Right atrium auricular region (tissue), 2 donors: Measurements from ENCODE around the gene PLXDC2. TPM values are rescaled to one million over a fixed set of nuclear protein-coding genes. Genes with fewer than 3 reads are reported as not detected.

Experiments used
- DNase-seq: peaks from one replicate; pipeline ENCODE4 v3.0.0-alpha.2; 2019; ENCODE audit warnings: low spot score
- H3K27ac ChIP-seq, 2 donors: fragments of 200-600 bp; sonication (generic); 1 replicate in 1 of 2; 2 replicates in 1 of 2; pipeline ENCODE4 v1.5.1; 2016 to 2019
- H3K27me3 ChIP-seq, 2 donors: fragments of 200-600 bp; sonication (generic); one replicate each; pipeline versions ENCODE4 v1.5.1 to v1.6.0; 2017 to 2019
- H3K36me3 ChIP-seq: fragments of 200-600 bp; sonication (generic); one replicate; pipeline ENCODE4 v1.5.1; 2016
- H3K4me1 ChIP-seq, 2 donors: fragments of 200-600 bp; sonication (generic); one replicate each; pipeline versions ENCODE4 v1.5.1 to v1.6.0; 2017 to 2019
- H3K4me3 ChIP-seq, 2 donors: fragments of 200-600 bp; sonication (generic); 1 replicate in 1 of 2; 2 replicates in 1 of 2; pipeline ENCODE4 v1.5.1; 2017 to 2019; ENCODE audit warnings: mild to moderate bottlenecking in 1 of 2, moderate library complexity in 1 of 2
- H3K9me3 ChIP-seq, 2 donors: fragments of 200-600 bp; sonication (generic); one replicate each; pipeline ENCODE4 v1.5.1; 2019
- total RNA-seq, 2 donors: library from RNA; depleted of rRNA; stranded (reverse); fragments of >200 nt; gene quantifications; one replicate each; pipeline ENCODE4 v1.1.0, GENCODE V29; 2016
- TF ChIP-seq, protein P1 (sequence below), 2 donors: fragments of 200-600 bp; sonication (generic); IDR thresholded peaks; one replicate each; pipeline ENCODE4 v1.5.1; 2019; ENCODE audit warnings: antibody characterized with exemption in 2 of 2

Gene PLXDC2
- total RNA-seq, 2 donors from 2014 or later, result 24.0 to 43.6 TPM

DNA sequence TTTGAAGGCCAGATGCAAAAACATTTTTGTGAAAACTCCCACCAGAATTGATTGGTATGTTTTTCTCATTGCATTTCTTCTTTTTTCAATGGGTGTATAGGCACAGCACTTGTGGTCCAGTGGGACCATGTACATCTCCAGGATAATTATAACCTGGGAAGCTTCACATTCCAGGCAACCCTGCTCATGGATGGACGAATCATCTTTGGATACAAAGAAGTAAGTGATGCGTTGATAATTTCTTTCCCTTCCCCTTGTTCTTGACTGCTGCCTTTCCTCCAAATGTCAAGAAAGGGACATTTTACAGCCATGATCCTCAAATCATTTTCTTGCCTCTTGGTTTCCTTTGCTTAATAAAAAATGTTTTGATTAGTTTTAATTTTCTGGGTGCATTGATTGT, 331.5 kb downstream of the PLXDC2 start:
- H3K36me3 ChIP-seq, result no peaks in the 10 kb centered on the region
- no peak for DNase-seq
- no peak overlapping the region for H3K4me3 ChIP-seq
- H3K27me3 ChIP-seq, result no peaks in the 10 kb centered on the region
- TF ChIP-seq, protein P1, sequence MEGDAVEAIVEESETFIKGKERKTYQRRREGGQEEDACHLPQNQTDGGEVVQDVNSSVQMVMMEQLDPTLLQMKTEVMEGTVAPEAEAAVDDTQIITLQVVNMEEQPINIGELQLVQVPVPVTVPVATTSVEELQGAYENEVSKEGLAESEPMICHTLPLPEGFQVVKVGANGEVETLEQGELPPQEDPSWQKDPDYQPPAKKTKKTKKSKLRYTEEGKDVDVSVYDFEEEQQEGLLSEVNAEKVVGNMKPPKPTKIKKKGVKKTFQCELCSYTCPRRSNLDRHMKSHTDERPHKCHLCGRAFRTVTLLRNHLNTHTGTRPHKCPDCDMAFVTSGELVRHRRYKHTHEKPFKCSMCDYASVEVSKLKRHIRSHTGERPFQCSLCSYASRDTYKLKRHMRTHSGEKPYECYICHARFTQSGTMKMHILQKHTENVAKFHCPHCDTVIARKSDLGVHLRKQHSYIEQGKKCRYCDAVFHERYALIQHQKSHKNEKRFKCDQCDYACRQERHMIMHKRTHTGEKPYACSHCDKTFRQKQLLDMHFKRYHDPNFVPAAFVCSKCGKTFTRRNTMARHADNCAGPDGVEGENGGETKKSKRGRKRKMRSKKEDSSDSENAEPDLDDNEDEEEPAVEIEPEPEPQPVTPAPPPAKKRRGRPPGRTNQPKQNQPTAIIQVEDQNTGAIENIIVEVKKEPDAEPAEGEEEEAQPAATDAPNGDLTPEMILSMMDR (IDR thresholded peaks at IDR 0.05), result no peak
- H3K27ac ChIP-seq, result no peak overlapping the region
- H3K9me3 ChIP-seq, result no peaks in the 10 kb centered on the region
- H3K4me1 ChIP-seq, result no peaks in the 10 kb centered on the region

DNA sequence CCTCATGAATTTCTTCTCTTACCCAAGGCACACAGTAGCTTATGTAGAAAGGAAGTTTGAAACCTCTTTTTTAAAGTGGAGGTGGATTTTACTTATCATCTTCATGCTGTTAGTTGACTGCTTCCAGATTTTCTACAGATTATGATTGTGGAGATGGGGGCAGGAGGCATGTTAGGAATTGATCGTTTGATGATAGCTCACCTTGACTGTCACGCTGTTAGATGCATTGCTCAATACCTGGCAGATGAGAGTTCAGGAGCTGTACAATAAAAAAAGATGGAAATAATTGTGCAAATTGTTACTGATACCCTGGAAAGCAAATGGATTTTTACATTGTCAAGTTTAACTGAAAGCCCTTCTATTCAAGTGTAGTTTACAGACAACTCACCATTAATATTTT, 340.3 kb downstream of the PLXDC2 start:
- Histone ChIP-seq H3K27me3 (no peaks in the 10 kb centered on the region), H3K9me3 (no peaks in the 10 kb centered on the region), H3K27ac (no peak overlapping the region), H3K4me3 (no peak overlapping the region), H3K4me1 (no peaks in the 10 kb centered on the region), H3K36me3 (no peaks in the 10 kb centered on the region)
- TF ChIP-seq, protein P1 (IDR thresholded peaks at IDR 0.05), result no peak
- DNase-seq, result no peak

DNA sequence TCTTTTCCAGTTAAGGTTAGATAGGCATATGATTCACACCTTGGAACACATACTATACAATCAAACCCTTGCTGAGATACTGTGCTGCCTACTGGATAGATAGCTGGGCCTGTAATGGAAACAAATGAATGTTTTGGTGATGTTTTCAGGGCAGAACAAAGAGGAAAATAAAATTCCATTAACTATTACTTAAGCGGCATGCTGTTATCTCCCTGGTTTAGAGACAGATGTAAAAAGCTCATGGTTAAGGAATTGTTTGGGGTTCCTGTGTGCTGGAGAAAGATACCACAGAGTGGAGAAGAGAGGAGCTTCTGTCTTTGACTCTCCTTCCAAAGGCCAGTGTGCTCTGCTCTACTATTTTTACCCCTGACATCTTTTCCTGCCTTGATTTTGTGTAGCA, 341.1 kb downstream of the PLXDC2 start:
- no peak overlapping the region for H3K4me3 ChIP-seq
- H3K27ac ChIP-seq, result no peak overlapping the region
- H3K9me3 ChIP-seq, result no peaks in the 10 kb centered on the region
- no peaks in the 10 kb centered on the region for H3K36me3 ChIP-seq
- H3K4me1 ChIP-seq, result no peaks in the 10 kb centered on the region
- no peak for DNase-seq
- TF ChIP-seq, protein P1 (IDR thresholded peaks at IDR 0.05), result no peak
- no peaks in the 10 kb centered on the region for H3K27me3 ChIP-seq

DNA sequence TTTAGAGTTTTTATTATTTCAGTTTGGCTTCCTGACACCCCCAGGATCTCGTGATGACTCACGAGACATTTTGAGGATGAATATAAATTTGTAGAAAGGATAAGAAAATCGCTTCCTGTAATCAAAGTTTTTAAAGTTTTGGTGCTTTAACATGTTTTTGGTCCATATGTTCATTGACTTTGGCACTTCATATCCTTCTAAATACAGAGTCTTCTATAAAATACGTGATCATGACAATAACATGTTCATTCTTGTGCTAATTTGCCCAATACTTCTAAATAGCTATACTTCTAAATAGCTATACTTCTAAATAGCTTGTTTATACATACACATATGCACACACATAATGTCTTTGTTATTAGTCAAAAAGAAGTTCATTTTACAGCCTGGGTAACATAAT, 341.9 kb downstream of the PLXDC2 start:
- no peak for DNase-seq
- Histone ChIP-seq H3K4me3 (no peak overlapping the region), H3K4me1 (no peaks in the 10 kb centered on the region), H3K27ac (no peak overlapping the region), H3K9me3 (no peaks in the 10 kb centered on the region), H3K27me3 (no peaks in the 10 kb centered on the region), H3K36me3 (no peaks in the 10 kb centered on the region)
- TF ChIP-seq, protein P1 (IDR thresholded peaks at IDR 0.05), result no peak

DNA sequence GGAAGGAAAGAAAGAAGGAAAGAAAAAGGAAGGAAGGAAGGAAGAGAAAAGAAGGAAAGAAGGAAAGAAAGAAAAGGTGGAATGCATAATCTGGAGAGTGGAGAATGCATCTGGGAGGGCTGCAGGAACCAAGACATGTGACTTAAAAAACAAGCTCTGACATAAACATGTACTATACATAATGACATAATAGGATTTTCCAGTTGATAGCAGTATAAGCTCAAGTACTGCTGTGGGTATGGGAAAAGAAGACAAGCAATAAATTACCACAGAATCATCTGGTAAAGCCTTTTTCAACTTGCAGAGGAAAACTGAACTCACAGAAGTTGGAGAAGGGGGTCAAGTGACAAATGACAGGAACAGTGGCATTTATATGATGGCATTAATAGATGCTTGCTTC, 345.9 kb downstream of the PLXDC2 start:
- no peaks in the 10 kb centered on the region for H3K9me3 ChIP-seq
- no peak overlapping the region for H3K4me3 ChIP-seq
- no peak overlapping the region for H3K27ac ChIP-seq
- H3K36me3 ChIP-seq, result no peaks in the 10 kb centered on the region
- DNase-seq, result no peak
- TF ChIP-seq, protein P1 (IDR thresholded peaks at IDR 0.05), result no peak
- no peaks in the 10 kb centered on the region for H3K27me3 ChIP-seq
- H3K4me1 ChIP-seq, result no peaks in the 10 kb centered on the region

DNA sequence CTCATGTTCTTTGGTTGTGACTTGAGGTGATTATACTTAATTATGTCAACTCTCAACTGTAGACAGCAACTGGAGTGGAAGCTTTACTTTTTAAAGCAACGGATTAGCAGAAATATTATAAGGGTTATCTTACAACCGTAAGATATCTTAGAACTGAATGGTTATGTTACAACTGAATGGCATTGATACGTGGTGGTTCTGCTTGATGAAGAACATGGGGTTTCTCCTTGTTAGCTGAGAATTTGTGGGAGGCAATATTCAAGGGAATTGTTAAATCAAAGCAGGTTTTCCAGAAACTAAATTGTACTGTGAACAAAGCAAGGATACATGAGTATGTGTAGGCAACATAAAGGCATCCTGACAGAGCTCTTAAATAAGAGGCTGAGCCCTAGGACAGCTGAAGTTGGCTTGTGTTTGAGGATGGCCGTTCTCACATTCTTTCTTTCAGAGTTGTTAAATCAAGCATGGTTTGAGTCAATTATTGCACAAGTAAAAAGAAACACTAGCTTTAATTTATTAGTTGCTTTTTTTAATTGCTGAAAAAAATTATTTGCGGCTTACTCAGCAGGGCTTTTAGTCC, 350.0 kb downstream of the PLXDC2 start:
- Histone ChIP-seq H3K9me3 (no peaks in the 10 kb centered on the region), H3K27ac (no peak overlapping the region), H3K27me3 (no peaks in the 10 kb centered on the region), H3K36me3 (no peaks in the 10 kb centered on the region), H3K4me1 (no peaks in the 10 kb centered on the region), H3K4me3 (no peak overlapping the region)
- DNase-seq, result no peak
- TF ChIP-seq, protein P1 (IDR thresholded peaks at IDR 0.05), result no peak
